Vagina (tissue), 2 donors: ENCODE results near the gene MR1. TPM values are rescaled to one million over a fixed set of nuclear protein-coding genes. Genes with fewer than 3 reads are reported as not detected.
A peak's percentile ranks its signal among the peaks of the same experiment; 100 is the strongest.

ENCODE experiments used
- DNase-seq, 2 donors: peaks; one replicate each; pipeline ENCODE4 v3.0.0-alpha.2; 2017; ENCODE audit errors: extremely low spot score in 2 of 2
- H3K27ac ChIP-seq: fragments of 200-600 bp; sonication (generic); one replicate; pipeline ENCODE4 v1.5.1; 2019
- H3K27me3 ChIP-seq: fragments of 200-600 bp; sonication (generic); one replicate; pipeline ENCODE4 v1.5.1; 2019
- H3K36me3 ChIP-seq, 2 donors: fragments of 200-600 bp; sonication (generic); one replicate each; pipeline ENCODE4 v1.5.1; 2017 to 2019
- H3K4me1 ChIP-seq: fragments of 200-600 bp; sonication (generic); one replicate; pipeline ENCODE4 v1.5.1; 2019
- H3K4me3 ChIP-seq, 2 donors: fragments of 200-600 bp; sonication (generic); 1 replicate in 1 of 2; 2 replicates in 1 of 2; pipeline ENCODE4 v1.5.1; 2016 to 2019
- H3K9me3 ChIP-seq: fragments of 200-600 bp; sonication (generic); one replicate; pipeline ENCODE4 v1.5.1; 2019
- POLR2A ChIP-seq, 2 donors: fragments of 450-650 bp; IDR thresholded peaks; one replicate each; pipeline ENCODE4 v1.6.1; 2017; ENCODE audit warnings: antibody characterized with exemption in 2 of 2, mild to moderate bottlenecking in 2 of 2, moderate library complexity in 2 of 2
- POLR2AphosphoS5 ChIP-seq, 2 donors: sonication (generic); formaldehyde crosslinking; IDR thresholded peaks; one replicate each; pipeline ENCODE4 v1.9.0; 2017; ENCODE audit warnings: antibody characterized with exemption in 2 of 2, mild to moderate bottlenecking in 2 of 2, low read depth in 1 of 2; ENCODE audit not compliant: insufficient read depth in 1 of 2
- intact Hi-C: fragments of 100-400 bp; cut with DNase I; formaldehyde crosslinking; loops from one replicate; pipeline ENCODE4 v1.15.1; 2023
- total RNA-seq: library from RNA; depleted of rRNA; stranded (reverse); fragments of >200 nt; gene quantifications from one replicate; pipeline ENCODE4 v1.2.3, GENCODE V29; 2016
- TF ChIP-seq, protein P1 (sequence below), 3 experiments: fragments of 450-650 bp in 2 of 3; fragments of 200-600 bp in 1 of 3; sonication (generic) in 1 of 3; IDR thresholded peaks; one replicate each; pipeline ENCODE4 v1.5.1; 2017 to 2019; ENCODE audit warnings: antibody characterized with exemption in 3 of 3, mild to moderate bottlenecking in 2 of 3, moderate library complexity in 2 of 3

Gene MR1
- total RNA-seq, 1 donor from 2014 or later = 12.8 TPM

- Histone ChIP-seq H3K27ac (no peak overlapping the region), H3K9me3 (no peaks in the 10 kb centered on the region), H3K36me3 (no peaks in the 10 kb centered on the region), H3K4me3 (no peak overlapping the region), H3K4me1 (no peaks in the 10 kb centered on the region), H3K27me3 (no peaks in the 10 kb centered on the region)
- intact Hi-C loops = no loop called here
- TF ChIP-seq POLR2AphosphoS5 (IDR thresholded peaks at IDR 0.05; ENCODE audit: insufficient read depth in 1 of 2, low read depth in 1 of 2) = no peak
- TF ChIP-seq, protein P1, sequence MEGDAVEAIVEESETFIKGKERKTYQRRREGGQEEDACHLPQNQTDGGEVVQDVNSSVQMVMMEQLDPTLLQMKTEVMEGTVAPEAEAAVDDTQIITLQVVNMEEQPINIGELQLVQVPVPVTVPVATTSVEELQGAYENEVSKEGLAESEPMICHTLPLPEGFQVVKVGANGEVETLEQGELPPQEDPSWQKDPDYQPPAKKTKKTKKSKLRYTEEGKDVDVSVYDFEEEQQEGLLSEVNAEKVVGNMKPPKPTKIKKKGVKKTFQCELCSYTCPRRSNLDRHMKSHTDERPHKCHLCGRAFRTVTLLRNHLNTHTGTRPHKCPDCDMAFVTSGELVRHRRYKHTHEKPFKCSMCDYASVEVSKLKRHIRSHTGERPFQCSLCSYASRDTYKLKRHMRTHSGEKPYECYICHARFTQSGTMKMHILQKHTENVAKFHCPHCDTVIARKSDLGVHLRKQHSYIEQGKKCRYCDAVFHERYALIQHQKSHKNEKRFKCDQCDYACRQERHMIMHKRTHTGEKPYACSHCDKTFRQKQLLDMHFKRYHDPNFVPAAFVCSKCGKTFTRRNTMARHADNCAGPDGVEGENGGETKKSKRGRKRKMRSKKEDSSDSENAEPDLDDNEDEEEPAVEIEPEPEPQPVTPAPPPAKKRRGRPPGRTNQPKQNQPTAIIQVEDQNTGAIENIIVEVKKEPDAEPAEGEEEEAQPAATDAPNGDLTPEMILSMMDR (IDR thresholded peaks at IDR 0.05) = peak in 2 of 3 experiments; percentile 38 to 53
- no peak for TF ChIP-seq POLR2A (IDR thresholded peaks at IDR 0.05)
- DNase-seq = no peak
Observed at GRCh38 chr1:181083842-181084605, 50.2 kb downstream of the MR1 start.

- no peak for DNase-seq
- Histone ChIP-seq H3K27me3 (no peaks in the 10 kb centered on the region), H3K4me3 (no peak overlapping the region), H3K27ac (no peak overlapping the region), H3K36me3 (no peaks in the 10 kb centered on the region), H3K4me1 (no peaks in the 10 kb centered on the region), H3K9me3 (no peaks in the 10 kb centered on the region)
- TF ChIP-seq POLR2AphosphoS5 (IDR thresholded peaks at IDR 0.05; ENCODE audit: insufficient read depth in 1 of 2, low read depth in 1 of 2) (no peak), POLR2A (IDR thresholded peaks at IDR 0.05) (no peak)
- TF ChIP-seq, protein P1 (IDR thresholded peaks at IDR 0.05) = no peak
- intact Hi-C loops = no loop called here
Observed at GRCh38 chr1:181084606-181084969, 50.8 kb downstream of the MR1 start.

DNA sequence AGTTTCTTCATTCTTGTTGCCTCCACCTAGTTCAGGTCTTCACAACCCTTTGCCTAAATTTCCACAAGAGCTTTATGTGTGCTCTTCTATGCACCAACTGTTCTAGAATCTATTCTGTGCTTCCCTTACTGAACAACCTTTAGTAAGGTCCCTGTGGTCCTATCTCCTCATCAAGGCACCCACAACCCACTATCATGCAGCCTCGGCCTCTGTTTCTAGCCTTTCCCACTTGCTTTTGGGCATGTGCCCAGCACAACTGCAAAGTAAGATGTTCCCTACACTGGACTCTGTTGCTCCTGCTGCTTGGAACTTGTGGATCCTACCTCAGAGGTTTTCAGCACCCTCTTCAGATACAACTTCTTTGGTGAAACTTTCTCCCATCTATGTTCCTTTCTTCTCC lies 52.3 kb downstream of the MR1 start:
- intact Hi-C loops = no loop called here
- Histone ChIP-seq H3K36me3 (no peaks in the 10 kb centered on the region), H3K27me3 (no peaks in the 10 kb centered on the region), H3K9me3 (no peaks in the 10 kb centered on the region), H3K4me3 (no peak overlapping the region), H3K4me1 (peaks cover 11% of the 10 kb centered on the region), H3K27ac (no peak overlapping the region)
- TF ChIP-seq POLR2A (IDR thresholded peaks at IDR 0.05) = no peak
- TF ChIP-seq POLR2AphosphoS5 (IDR thresholded peaks at IDR 0.05; ENCODE audit: insufficient read depth in 1 of 2, low read depth in 1 of 2) = no peak
- TF ChIP-seq, protein P1 (IDR thresholded peaks at IDR 0.05) = no peak
- DNase-seq = no peak

- Histone ChIP-seq H3K27me3 (no peaks in the 10 kb centered on the region), H3K36me3 (no peaks in the 10 kb centered on the region), H3K9me3 (no peaks in the 10 kb centered on the region), H3K27ac (no peak overlapping the region), H3K4me1 (peaks cover 19% of the 10 kb centered on the region), H3K4me3 (no peak overlapping the region)
- TF ChIP-seq, protein P1 (IDR thresholded peaks at IDR 0.05) = no peak
- no peak for TF ChIP-seq POLR2A (IDR thresholded peaks at IDR 0.05)
- no peak for TF ChIP-seq POLR2AphosphoS5 (IDR thresholded peaks at IDR 0.05; ENCODE audit: insufficient read depth in 1 of 2, low read depth in 1 of 2)
- DNase-seq = no peak
- intact Hi-C loops = no loop called here
Observed at GRCh38 chr1:181086926-181087325, 53.1 kb downstream of the MR1 start.

DNA sequence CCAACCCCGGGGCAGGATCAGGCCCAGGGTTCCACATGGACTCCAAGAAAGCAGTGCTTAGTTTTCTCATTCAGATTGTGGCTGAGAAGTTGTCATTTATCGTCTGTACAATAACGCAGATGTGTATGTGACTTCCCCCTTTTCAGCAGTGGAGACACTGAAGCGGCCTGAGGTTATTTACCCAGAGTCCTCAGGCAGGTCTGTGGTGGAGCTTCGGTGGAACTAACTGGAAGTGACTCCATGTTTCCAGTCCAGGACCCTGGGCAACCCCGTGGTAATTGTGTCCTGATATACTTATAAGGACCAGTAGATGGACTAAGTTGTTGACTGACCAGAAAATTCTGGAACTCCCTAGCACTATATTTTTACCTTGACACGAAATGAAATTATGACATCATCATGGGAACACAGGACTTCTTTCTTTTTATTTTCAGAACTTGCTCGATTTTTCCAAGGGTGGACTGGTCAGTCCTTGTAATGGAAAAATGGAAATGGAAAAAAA lies 53.7 kb downstream of the MR1 start:
- Histone ChIP-seq H3K36me3 (peaks cover 0 to 4% of the 10 kb centered on the region in 2 donors), H3K27ac (peak overlapping the region; percentile 93), H3K4me3 (no peak overlapping the region), H3K4me1 (peaks cover 24% of the 10 kb centered on the region), H3K27me3 (no peaks in the 10 kb centered on the region), H3K9me3 (no peaks in the 10 kb centered on the region)
- DNase-seq = no peak
- TF ChIP-seq, protein P1 (IDR thresholded peaks at IDR 0.05) = no peak
- no peak for TF ChIP-seq POLR2A (IDR thresholded peaks at IDR 0.05)
- no peak for TF ChIP-seq POLR2AphosphoS5 (IDR thresholded peaks at IDR 0.05; ENCODE audit: insufficient read depth in 1 of 2, low read depth in 1 of 2)
- intact Hi-C loops = no loop called here
